GM12874 (cell line): ENCODE data around the gene EN1.

ENCODE experiments used
- CTCF ChIP-seq: IDR thresholded peaks from 2 replicates; pipeline ENCODE4 v1.5.1; 2011; ENCODE audit warnings: low read depth, mild to moderate bottlenecking, control low read depth, low read length, moderate library complexity; ENCODE audit not compliant: insufficient read depth

EN1 gene

GRCh38 chr2:118823633-118824032, 23.8 kb downstream of the EN1 start:
- no peak for TF ChIP-seq CTCF

GRCh38 chr2:118822572-118822971, 24.9 kb downstream of the EN1 start:
- TF ChIP-seq CTCF: no peak

- TF ChIP-seq CTCF: no peak
These were observed 25.4 kb downstream of the EN1 start for GRCh38 chr2:118822015-118822414.

- no peak for TF ChIP-seq CTCF
These were observed 30.0 kb downstream of the EN1 start for GRCh38 chr2:118817469-118817868.

- no peak for TF ChIP-seq CTCF
These were observed 30.8 kb downstream of the EN1 start for GRCh38 chr2:118816669-118817068.

GRCh38 chr2:118815731-118816130, 31.7 kb downstream of the EN1 start:
- no peak for TF ChIP-seq CTCF

GRCh38 chr2:118815314-118815713, 32.1 kb downstream of the EN1 start:
- TF ChIP-seq CTCF: no peak

GRCh38 chr2:118814368-118814767, 33.1 kb downstream of the EN1 start:
- no peak for TF ChIP-seq CTCF
